Tibial artery (tissue), 4 donors: Measurements from ENCODE around the gene STON2.

ENCODE experiments used
- DNase-seq, 2 donors: peaks; one replicate each; pipeline ENCODE4 v3.0.0-alpha.2; 2019
- H3K27ac ChIP-seq, 2 donors: fragments of 200-600 bp; sonication (generic) in 1 of 2; 1 replicate in 1 of 2; 2 replicates in 1 of 2; pipeline ENCODE4 v1.5.1; 2018 to 2019; ENCODE audit warnings: mild to moderate bottlenecking in 1 of 2
- H3K27me3 ChIP-seq, 2 donors: fragments of 200-600 bp; sonication (generic) in 1 of 2; one replicate each; pipeline versions ENCODE4 v1.5.1 to v1.6.0; 2016 to 2019
- H3K36me3 ChIP-seq, 3 donors: fragments of 200-600 bp; sonication (generic) in 2 of 3; one replicate each; pipeline ENCODE4 v1.5.1; 2016 to 2019; ENCODE audit warnings: mild to moderate bottlenecking in 2 of 3
- H3K4me1 ChIP-seq, 4 donors: fragments of 200-600 bp; sonication (generic) in 2 of 4; 1 replicate in 3 of 4; 2 replicates in 1 of 4; pipeline ENCODE4 v1.5.1; 2016 to 2019
- H3K4me3 ChIP-seq, 2 donors: fragments of 200-600 bp; sonication (generic) in 1 of 2; 1 replicate in 1 of 2; 2 replicates in 1 of 2; pipeline ENCODE4 v1.5.1; 2018 to 2019; ENCODE audit warnings: mild to moderate bottlenecking in 2 of 2
- H3K9me3 ChIP-seq, 3 donors: fragments of 200-600 bp; sonication (generic) in 1 of 3; one replicate each; pipeline ENCODE4 v1.5.1; 2016 to 2019
- intact Hi-C: fragments of 100-400 bp; cut with DNase I; formaldehyde crosslinking; loops from one replicate; pipeline ENCODE4 v1.15.0; 2023; ENCODE audit warnings: low total_unique reads
- TF ChIP-seq, protein P1 (sequence below), 2 experiments: fragments of 200-600 bp in 1 of 2; fragments of 450-650 bp in 1 of 2; IDR thresholded peaks; one replicate each; pipeline ENCODE4 v1.5.1; 2017 to 2019; ENCODE audit warnings: antibody characterized with exemption in 2 of 2, mild to moderate bottlenecking in 1 of 2, moderate library complexity in 1 of 2

STON2 gene

DNA sequence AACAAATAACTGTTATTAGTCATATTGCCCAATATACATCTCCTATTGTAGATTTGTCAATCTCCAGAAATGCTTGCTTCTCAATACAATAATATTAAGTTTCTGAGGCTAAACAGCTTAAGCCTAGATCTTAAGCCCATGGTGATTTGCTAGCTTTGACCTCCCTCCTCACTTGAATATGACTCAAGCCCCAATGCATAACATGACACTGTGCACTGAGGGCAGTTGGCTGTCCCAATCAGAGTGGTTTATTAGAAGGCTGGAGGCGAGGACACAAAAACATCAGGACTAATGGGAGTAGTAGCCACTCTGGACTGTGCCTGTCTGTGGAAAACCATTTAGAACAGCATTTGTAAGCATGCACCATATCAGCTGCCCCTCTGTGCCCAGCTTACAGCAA lies 98.3 kb downstream of the STON2 start:
- TF ChIP-seq, protein P1, sequence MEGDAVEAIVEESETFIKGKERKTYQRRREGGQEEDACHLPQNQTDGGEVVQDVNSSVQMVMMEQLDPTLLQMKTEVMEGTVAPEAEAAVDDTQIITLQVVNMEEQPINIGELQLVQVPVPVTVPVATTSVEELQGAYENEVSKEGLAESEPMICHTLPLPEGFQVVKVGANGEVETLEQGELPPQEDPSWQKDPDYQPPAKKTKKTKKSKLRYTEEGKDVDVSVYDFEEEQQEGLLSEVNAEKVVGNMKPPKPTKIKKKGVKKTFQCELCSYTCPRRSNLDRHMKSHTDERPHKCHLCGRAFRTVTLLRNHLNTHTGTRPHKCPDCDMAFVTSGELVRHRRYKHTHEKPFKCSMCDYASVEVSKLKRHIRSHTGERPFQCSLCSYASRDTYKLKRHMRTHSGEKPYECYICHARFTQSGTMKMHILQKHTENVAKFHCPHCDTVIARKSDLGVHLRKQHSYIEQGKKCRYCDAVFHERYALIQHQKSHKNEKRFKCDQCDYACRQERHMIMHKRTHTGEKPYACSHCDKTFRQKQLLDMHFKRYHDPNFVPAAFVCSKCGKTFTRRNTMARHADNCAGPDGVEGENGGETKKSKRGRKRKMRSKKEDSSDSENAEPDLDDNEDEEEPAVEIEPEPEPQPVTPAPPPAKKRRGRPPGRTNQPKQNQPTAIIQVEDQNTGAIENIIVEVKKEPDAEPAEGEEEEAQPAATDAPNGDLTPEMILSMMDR (IDR thresholded peaks at IDR 0.05), result no peak
- intact Hi-C loops, result loop anchor here (1.0 kb wide), 1 partner anchor 9 kb away; no protein-coding TSS in a partner anchor
- Histone ChIP-seq H3K9me3 (no peaks in the 10 kb centered on the region), H3K27ac (no peak overlapping the region), H3K27me3 (no peaks in the 10 kb centered on the region), H3K4me1 (no peaks in the 10 kb centered on the region), H3K4me3 (no peak overlapping the region), H3K36me3 (no peaks in the 10 kb centered on the region)
- no peak for DNase-seq

DNA sequence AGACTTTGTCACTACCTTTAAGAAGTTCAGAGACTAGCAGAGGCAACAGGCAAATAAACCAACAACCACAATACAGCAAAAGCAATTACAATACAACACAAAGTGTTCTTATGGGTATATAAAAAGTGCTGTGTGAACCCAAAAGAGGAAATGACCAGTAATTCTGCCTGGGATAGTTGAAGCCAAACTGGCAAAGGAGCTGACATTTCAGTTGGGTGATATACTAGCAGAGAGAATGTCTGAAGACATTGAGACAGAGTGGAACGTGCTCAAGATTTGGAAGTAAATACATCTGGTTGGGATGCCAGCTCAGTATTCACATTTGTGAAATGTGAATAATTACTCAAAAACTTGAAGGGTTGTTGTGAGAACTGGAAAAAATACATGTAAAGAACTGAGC lies 98.8 kb downstream of the STON2 start:
- H3K36me3 ChIP-seq, result no peaks in the 10 kb centered on the region
- no peaks in the 10 kb centered on the region for H3K4me1 ChIP-seq
- no peak overlapping the region for H3K27ac ChIP-seq
- DNase-seq, result no peak
- no peaks in the 10 kb centered on the region for H3K9me3 ChIP-seq
- TF ChIP-seq, protein P1 (IDR thresholded peaks at IDR 0.05), result no peak
- intact Hi-C loops, result loop anchor here (1.0 kb wide), 1 partner anchor 8 kb away; no protein-coding TSS in a partner anchor
- H3K27me3 ChIP-seq, result no peaks in the 10 kb centered on the region
- H3K4me3 ChIP-seq, result no peak overlapping the region

DNA sequence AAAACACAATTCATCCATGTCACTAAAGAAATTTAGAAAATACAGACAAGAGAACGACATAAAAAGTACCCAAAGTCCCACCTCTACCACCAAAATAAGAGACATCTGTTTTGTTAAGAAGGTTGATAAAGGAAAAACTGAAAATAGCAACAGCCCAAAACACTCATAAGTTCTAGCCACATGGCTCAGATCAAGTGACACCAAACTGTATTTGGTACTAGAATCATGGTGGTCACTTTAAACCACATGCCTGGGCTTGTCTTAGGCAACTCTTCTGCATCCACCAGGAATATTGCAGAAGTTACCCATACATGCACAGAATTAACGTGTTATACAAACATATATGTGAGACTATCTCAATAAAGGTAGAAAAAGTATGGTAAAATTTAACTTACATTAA lies 101.2 kb downstream of the STON2 start:
- intact Hi-C loops, result no loop called here
- Histone ChIP-seq H3K9me3 (no peaks in the 10 kb centered on the region), H3K36me3 (no peaks in the 10 kb centered on the region), H3K4me3 (no peak overlapping the region), H3K4me1 (no peaks in the 10 kb centered on the region), H3K27me3 (no peaks in the 10 kb centered on the region), H3K27ac (no peak overlapping the region)
- TF ChIP-seq, protein P1 (IDR thresholded peaks at IDR 0.05), result no peak
- no peak for DNase-seq

- Histone ChIP-seq H3K36me3 (no peaks in the 10 kb centered on the region), H3K9me3 (no peaks in the 10 kb centered on the region), H3K27me3 (no peaks in the 10 kb centered on the region), H3K4me1 (no peaks in the 10 kb centered on the region), H3K4me3 (no peak overlapping the region), H3K27ac (no peak overlapping the region)
- intact Hi-C loops, result no loop called here
- DNase-seq, result no peak
- TF ChIP-seq, protein P1 (IDR thresholded peaks at IDR 0.05), result no peak
These were observed 102.0 kb downstream of the STON2 start for GRCh38 chr14:81298122-81298521.

DNA sequence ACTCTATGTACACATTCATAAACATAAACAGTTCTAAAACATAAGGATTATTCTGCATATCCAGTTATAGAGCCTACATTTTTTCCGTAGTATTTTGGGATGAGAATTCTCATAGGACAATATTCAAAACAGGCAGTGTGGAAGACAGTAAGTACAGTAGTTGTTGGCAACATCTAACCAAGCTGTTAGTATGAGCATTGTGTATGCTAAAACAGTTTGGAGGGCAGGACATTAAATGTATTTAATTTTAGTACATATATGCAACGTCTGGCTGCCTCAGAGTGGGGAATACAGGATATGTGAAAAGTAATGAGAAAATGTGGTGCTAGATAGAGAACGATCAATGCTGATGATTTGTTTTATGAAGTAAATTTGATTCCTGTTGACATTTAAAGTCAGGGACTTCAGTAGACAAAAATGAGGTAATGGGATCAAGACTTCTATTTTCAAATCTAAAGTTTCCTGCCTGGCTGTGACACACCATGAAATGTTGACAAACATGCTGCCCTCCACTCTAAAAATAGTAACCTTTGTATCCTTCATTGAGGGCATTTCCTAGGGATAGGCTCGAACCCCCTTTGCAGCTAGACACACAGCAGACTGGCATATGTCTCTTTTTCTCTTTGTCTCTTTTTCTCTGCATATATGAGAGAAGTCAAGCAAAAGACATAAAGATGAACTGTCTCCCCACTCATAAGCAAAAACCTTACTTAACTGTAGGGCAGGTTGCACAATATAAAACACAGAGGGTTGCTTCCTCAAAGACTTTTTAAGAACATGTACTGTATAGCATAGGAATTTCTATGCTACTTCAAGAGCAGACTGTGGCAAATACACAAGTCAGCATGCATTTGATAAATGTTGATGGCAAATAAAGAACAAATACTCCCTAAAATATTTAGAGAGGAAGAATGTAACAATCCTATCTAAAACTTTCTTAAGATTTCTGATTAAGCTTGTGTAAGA lies 103.9 kb downstream of the STON2 start:
- Histone ChIP-seq H3K4me3 (no peak overlapping the region), H3K4me1 (no peaks in the 10 kb centered on the region), H3K36me3 (no peaks in the 10 kb centered on the region), H3K27me3 (no peaks in the 10 kb centered on the region), H3K9me3 (no peaks in the 10 kb centered on the region), H3K27ac (no peak overlapping the region)
- intact Hi-C loops, result no loop called here
- TF ChIP-seq, protein P1 (IDR thresholded peaks at IDR 0.05), result no peak
- no peak for DNase-seq
